Uterus (tissue), 4 donors: ENCODE measurements around the gene ELP6. TPM values are rescaled to one million over a fixed set of nuclear protein-coding genes. Genes with fewer than 3 reads are reported as not detected.

Experiments
- DNase-seq, 2 donors: peaks; one replicate each; pipeline ENCODE4 v3.0.0-alpha.2; 2019 to 2020
- H3K27ac ChIP-seq, 2 donors: fragments of 200-600 bp; sonication (generic); 1 replicate in 1 of 2; 2 replicates in 1 of 2; pipeline ENCODE4 v1.5.1; 2016 to 2018
- H3K27me3 ChIP-seq, 2 donors: fragments of 200-600 bp; sonication (generic); one replicate each; pipeline ENCODE4 v1.5.1; 2018 to 2019; ENCODE audit warnings: control low read depth in 1 of 2
- H3K36me3 ChIP-seq, 2 donors: fragments of 200-600 bp; sonication (generic); one replicate each; pipeline ENCODE4 v1.5.1; 2019; ENCODE audit warnings: control low read depth in 1 of 2
- H3K4me1 ChIP-seq, 2 donors: fragments of 200-600 bp; sonication (generic); one replicate each; pipeline ENCODE4 v1.5.1; 2018 to 2019; ENCODE audit warnings: control low read depth in 1 of 2
- H3K4me3 ChIP-seq, 2 donors: fragments of 200-600 bp; sonication (generic); 1 replicate in 1 of 2; 2 replicates in 1 of 2; pipeline ENCODE4 v1.5.1; 2018 to 2019; ENCODE audit warnings: mild to moderate bottlenecking in 1 of 2
- H3K9me3 ChIP-seq, 2 donors: fragments of 200-600 bp; sonication (generic); one replicate each; pipeline ENCODE4 v1.5.1; 2019; ENCODE audit warnings: control low read depth in 1 of 2
- POLR2A ChIP-seq, 2 donors: fragments of 450-650 bp; IDR thresholded peaks; one replicate each; pipeline ENCODE4 v1.6.1; 2016; ENCODE audit warnings: antibody characterized with exemption in 2 of 2, mild to moderate bottlenecking in 1 of 2, moderate library complexity in 1 of 2
- intact Hi-C: fragments of 100-400 bp; cut with DNase I; formaldehyde crosslinking; loops from one replicate; pipeline ENCODE4 v1.15.1; 2023; ENCODE audit warnings: low total_unique reads
- total RNA-seq, 4 donors: library from RNA; depleted of rRNA in 3 of 4; stranded (reverse); fragments of >200 nt in 3 of 4; gene quantifications; one replicate each; pipeline versions ENCODE4 v1.1.0 to v1.2.4, GENCODE V29; 2014 to 2023
- TF ChIP-seq, protein P1 (sequence below), 4 experiments: fragments of 200-600 bp in 2 of 4; fragments of 450-650 bp in 2 of 4; sonication (generic) in 2 of 4; IDR thresholded peaks; one replicate each; pipeline ENCODE4 v1.5.1; 2016 to 2019; ENCODE audit warnings: antibody characterized with exemption in 4 of 4, mild to moderate bottlenecking in 2 of 4, moderate library complexity in 1 of 4
- donor health status: DM: yes; HTN: yes; CAD: no.

The ELP6 gene
- total RNA-seq, 4 donors from 2014 or later: 6.2 to 33.5 (median 22.5) TPM

DNA sequence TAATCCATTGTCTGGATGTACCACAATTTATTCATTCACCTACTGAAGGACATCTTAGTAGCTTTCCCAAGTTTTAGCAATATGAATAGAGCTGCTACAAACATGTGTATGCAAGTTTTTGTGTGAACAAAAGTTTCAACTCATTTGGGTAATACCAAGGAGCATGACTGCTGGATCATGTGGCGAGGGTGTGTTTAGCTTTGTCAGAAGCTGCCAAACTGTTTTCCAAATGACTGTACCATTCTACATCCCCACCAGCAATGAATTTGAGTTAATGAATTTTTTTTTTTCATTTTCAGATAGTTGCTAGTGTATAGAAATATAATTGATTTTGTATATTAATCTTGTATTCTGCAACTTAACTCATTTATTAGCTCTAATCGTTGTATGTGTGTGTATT, 20.0 kb upstream of the ELP6 start:
- no peaks in the 10 kb centered on the region for H3K36me3 ChIP-seq
- no peak for DNase-seq
- no peaks in the 10 kb centered on the region for H3K9me3 ChIP-seq
- H3K4me3 ChIP-seq: no peak overlapping the region
- H3K4me1 ChIP-seq: no peaks in the 10 kb centered on the region
- no peak overlapping the region for H3K27ac ChIP-seq
- intact Hi-C loops: no loop called here
- TF ChIP-seq, protein P1, sequence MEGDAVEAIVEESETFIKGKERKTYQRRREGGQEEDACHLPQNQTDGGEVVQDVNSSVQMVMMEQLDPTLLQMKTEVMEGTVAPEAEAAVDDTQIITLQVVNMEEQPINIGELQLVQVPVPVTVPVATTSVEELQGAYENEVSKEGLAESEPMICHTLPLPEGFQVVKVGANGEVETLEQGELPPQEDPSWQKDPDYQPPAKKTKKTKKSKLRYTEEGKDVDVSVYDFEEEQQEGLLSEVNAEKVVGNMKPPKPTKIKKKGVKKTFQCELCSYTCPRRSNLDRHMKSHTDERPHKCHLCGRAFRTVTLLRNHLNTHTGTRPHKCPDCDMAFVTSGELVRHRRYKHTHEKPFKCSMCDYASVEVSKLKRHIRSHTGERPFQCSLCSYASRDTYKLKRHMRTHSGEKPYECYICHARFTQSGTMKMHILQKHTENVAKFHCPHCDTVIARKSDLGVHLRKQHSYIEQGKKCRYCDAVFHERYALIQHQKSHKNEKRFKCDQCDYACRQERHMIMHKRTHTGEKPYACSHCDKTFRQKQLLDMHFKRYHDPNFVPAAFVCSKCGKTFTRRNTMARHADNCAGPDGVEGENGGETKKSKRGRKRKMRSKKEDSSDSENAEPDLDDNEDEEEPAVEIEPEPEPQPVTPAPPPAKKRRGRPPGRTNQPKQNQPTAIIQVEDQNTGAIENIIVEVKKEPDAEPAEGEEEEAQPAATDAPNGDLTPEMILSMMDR (IDR thresholded peaks at IDR 0.05): no peak
- TF ChIP-seq POLR2A (IDR thresholded peaks at IDR 0.05): no peak
- no peaks in the 10 kb centered on the region for H3K27me3 ChIP-seq

DNA sequence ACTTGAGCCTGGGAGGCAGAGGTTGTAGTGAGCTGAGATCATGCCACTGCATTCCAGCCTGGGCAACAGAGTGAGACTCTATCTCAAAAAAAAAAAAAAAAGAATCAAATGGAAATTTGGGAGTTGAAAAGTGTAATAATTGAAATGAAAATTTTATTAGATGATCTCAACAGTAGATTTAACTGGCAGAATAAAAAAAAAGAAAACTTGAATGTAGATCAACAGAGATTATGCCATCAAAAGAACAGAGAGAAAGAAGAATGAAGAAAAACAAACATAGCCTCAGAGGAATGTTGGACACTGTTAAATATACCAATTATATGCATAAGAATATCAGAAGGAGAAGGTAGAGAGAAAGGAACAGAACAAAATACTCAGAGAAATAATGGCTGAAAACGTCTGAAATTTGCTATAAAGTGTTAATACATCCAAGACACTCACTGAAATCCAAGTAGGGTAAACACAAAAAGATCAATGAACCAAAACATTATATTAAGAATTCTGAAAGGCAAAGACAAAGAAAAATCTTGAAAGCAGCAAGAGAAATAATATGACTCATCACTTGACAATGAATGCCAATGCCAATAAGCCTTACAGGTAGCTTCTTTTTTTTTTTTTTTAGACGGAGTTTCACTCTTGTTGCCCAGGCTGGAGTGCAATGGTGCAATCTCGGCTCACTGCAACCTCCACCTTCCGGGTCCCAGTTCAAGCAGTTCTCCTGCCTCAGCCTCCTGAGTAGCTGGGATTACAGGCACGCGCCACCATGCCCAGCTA, 14.6 kb upstream of the ELP6 start:
- H3K9me3 ChIP-seq: no peaks in the 10 kb centered on the region
- DNase-seq: no peak
- no peak overlapping the region for H3K27ac ChIP-seq
- H3K36me3 ChIP-seq: no peaks in the 10 kb centered on the region
- no peaks in the 10 kb centered on the region for H3K27me3 ChIP-seq
- H3K4me3 ChIP-seq: no peak overlapping the region
- no peak for TF ChIP-seq POLR2A (IDR thresholded peaks at IDR 0.05)
- TF ChIP-seq, protein P1 (IDR thresholded peaks at IDR 0.05): no peak
- intact Hi-C loops: no loop called here
- H3K4me1 ChIP-seq: no peaks in the 10 kb centered on the region

DNA sequence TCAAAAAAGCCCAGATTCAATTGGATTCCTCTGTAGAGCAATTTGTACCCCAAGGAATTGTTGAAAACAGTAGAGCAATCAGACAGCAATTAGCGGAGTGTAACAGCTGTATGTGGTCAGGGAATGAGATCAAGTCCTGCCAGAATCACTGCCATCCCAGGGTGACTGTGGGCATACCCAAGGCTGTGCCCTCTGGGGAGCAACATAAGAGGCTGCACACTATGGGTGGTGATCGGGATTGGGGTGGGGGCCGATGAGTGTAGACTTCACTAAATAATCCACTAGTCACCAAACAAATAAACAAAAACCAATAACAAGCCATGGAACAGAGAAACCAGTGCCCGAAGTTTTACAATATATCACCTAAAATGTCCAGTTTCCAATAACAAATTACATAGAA, 12.1 kb upstream of the ELP6 start:
- DNase-seq: no peak
- no peaks in the 10 kb centered on the region for H3K4me1 ChIP-seq
- H3K36me3 ChIP-seq: no peaks in the 10 kb centered on the region
- H3K4me3 ChIP-seq: no peak overlapping the region
- H3K9me3 ChIP-seq: no peaks in the 10 kb centered on the region
- intact Hi-C loops: no loop called here
- H3K27ac ChIP-seq: no peak overlapping the region
- no peaks in the 10 kb centered on the region for H3K27me3 ChIP-seq
- TF ChIP-seq, protein P1 (IDR thresholded peaks at IDR 0.05): no peak
- no peak for TF ChIP-seq POLR2A (IDR thresholded peaks at IDR 0.05)

DNA sequence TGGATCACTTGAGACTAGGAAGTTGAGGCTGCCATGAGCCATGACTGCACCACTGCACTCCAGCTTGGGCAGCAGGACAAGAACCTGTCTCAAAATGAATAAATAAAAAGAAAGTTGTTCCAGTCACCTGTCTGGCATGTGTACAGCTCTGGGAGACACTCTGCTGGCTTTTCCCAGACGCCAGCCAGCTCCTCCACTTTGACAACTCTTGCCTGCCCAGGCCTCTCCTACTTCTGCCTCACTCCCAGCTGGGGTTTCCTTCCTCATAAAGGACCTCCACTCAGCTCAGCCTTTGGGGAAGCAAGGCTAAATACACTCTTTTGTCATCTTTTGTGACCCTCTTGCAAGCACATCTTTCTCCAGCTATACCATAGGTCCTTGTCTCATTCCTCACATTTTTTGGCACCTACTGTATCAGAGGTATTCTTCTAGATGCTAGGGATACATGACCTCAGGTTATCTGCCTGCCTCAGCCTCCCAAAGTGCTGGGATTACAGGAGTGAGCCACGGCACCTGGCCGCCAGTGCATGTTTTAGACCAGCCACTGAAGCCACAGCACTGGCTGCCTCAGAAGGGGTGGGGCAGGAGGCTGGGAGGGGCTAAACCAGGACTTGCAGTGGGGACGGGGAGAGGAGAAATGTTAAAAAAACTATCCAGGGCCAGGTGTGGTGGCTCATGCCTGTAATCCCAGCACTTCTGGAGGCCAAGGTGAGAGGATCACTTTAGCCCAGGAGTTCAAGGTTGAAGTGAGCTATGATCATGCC, 10.0 kb upstream of the ELP6 start:
- intact Hi-C loops: loop anchor here (5.0 kb wide), 1 partner anchor 279 kb away; the partner anchor contains the start of gene DHX30
- TF ChIP-seq, protein P1 (IDR thresholded peaks at IDR 0.05): no peak
- no peak for TF ChIP-seq POLR2A (IDR thresholded peaks at IDR 0.05)
- no peaks in the 10 kb centered on the region for H3K36me3 ChIP-seq
- no peak overlapping the region for H3K4me3 ChIP-seq
- DNase-seq: no peak
- no peaks in the 10 kb centered on the region for H3K4me1 ChIP-seq
- H3K9me3 ChIP-seq: no peaks in the 10 kb centered on the region
- H3K27ac ChIP-seq: no peak overlapping the region
- no peaks in the 10 kb centered on the region for H3K27me3 ChIP-seq
